ENCODE results near the gene TOX3.

DNA sequence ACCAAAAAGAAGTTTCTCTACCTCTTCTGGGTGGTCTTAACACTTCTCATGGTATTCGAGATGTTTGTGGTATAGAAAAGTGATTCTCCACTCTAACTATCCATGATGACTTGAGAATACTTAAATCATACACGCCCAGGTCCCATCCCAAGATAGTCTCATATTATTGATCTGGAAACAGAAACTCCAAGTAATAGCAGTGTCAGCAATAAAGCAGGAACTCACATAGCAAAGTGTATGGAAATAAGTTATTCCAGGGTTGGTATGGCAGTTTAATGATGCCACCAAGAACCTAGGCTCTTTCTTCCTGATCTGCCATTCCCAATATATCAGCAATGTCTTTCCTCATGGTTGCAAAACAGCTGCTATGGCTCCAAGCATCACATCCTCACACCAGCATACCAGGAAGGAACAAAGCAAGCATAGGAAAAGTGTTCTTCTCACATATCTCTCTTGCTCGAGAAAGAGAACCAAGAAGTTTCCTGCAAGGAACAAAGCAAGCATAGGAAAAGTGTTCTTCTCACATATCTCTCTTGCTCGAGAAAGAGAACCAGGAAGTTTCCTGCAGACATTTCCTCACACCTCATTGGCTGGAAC lies 23.6 kb upstream of the TOX3 start:
- TF ChIP-seq, protein P1, sequence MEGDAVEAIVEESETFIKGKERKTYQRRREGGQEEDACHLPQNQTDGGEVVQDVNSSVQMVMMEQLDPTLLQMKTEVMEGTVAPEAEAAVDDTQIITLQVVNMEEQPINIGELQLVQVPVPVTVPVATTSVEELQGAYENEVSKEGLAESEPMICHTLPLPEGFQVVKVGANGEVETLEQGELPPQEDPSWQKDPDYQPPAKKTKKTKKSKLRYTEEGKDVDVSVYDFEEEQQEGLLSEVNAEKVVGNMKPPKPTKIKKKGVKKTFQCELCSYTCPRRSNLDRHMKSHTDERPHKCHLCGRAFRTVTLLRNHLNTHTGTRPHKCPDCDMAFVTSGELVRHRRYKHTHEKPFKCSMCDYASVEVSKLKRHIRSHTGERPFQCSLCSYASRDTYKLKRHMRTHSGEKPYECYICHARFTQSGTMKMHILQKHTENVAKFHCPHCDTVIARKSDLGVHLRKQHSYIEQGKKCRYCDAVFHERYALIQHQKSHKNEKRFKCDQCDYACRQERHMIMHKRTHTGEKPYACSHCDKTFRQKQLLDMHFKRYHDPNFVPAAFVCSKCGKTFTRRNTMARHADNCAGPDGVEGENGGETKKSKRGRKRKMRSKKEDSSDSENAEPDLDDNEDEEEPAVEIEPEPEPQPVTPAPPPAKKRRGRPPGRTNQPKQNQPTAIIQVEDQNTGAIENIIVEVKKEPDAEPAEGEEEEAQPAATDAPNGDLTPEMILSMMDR (IDR thresholded peaks at IDR 0.05), result no peak
- TF ChIP-seq POLR2AphosphoS2 (conservative IDR thresholded peaks at IDR 0.05; ENCODE audit: low read length) (no peak), RCOR1 (IDR thresholded peaks at IDR 0.05; ENCODE audit: low read depth, low read length) (no peak), MYC (IDR thresholded peaks at IDR 0.05; ENCODE audit: borderline replicate concordance, low read length) (no peak), NFE2L2 (conservative IDR thresholded peaks at IDR 0.05; ENCODE audit: low read length) (no peak), KDM5A (IDR thresholded peaks at IDR 0.05) (no peak)
- TF ChIP-seq, protein P2, sequence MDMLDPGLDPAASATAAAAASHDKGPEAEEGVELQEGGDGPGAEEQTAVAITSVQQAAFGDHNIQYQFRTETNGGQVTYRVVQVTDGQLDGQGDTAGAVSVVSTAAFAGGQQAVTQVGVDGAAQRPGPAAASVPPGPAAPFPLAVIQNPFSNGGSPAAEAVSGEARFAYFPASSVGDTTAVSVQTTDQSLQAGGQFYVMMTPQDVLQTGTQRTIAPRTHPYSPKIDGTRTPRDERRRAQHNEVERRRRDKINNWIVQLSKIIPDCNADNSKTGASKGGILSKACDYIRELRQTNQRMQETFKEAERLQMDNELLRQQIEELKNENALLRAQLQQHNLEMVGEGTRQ (IDR thresholded peaks at IDR 0.05), result no peak
